Measurements from ENCODE around the gene PRDM16. TPM values are rescaled to one million over a fixed set of nuclear protein-coding genes. Genes with fewer than 3 reads are reported as not detected.

The PRDM16 gene
- total and polyA plus RNA-seq, 2 of the 4 experiments (the other 2 are of a cell fraction) = 0.02 TPM; not detected in 1

DNA sequence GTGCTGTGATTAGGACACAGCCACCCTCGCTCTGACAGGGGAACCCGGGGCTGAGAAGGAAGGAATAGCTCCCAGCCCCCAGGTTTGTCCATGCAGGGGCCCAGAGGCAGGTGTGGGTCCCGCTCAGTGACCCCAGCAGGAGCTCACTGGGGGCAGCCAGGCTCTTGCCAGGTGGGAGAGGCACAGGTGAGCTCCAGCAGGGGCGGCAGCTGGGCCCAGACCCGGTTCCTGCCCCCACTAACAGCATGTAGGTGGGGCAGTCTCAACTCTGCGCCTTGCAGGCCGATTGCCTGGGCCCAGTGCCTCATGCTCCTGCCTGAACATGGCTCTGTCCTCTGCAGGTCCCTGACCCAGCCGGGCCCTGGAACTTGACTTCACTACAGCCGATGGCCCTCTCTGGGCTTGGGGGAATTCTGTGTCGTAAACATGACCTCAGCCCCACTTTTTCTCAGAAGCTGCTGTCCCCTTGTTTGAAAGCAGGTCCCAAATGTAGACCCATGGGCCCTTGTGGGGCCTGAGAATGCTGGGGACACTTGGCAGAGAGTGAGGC, 127.0 kb downstream of the PRDM16 start:
- H3K27me3 ChIP-seq (ENCODE audit: control insufficient read depth, insufficient read depth, low read length) = no peaks in the 10 kb centered on the region
- no peak overlapping the region for H3K4ac ChIP-seq (ENCODE audit: low read depth, low read length)
- no peak overlapping the region for H4K8ac ChIP-seq (ENCODE audit: low read depth in 2 of 2, low read length in 2 of 2)
- POLR2A ChIA-PET (ENCODE audit: unreplicated experiment) = no interaction called here
- no peak for DNase-seq
- H3K79me1 ChIP-seq (ENCODE audit: low read depth in 1 of 2, low read length in 2 of 2) = no peaks in the 10 kb centered on the region
- H4K91ac ChIP-seq (ENCODE audit: insufficient read depth, low read depth, low read length) = no peak overlapping the region
- H2BK20ac ChIP-seq (ENCODE audit: low read depth, low read length) = no peak overlapping the region
- H3K9me1 ChIP-seq (ENCODE audit: insufficient read depth, low read length) = no peaks in the 10 kb centered on the region
- no peak overlapping the region for H3K14ac ChIP-seq (replicated peaks; ENCODE audit: low read depth, low read length)
- no peak overlapping the region for H2BK15ac ChIP-seq (ENCODE audit: low read depth, low read length)
- no peak overlapping the region for H2AK9ac ChIP-seq (replicated peaks; ENCODE audit: low read depth, low read length, poor library complexity)
- no peak overlapping the region for H3K4me3 ChIP-seq (ENCODE audit: insufficient read depth, low read depth, low read length)
- dilution Hi-C loops (cut with HindIII; ENCODE audit: low sequenced_read_pairs, unreplicated experiment) (no loop called here), in situ Hi-C loops (cut with MboI; ENCODE audit: low sequenced_read_pairs) (no loop called here), intact Hi-C loops (cut with micrococcal nuclease) (no loop called here)
- no peaks in the 10 kb centered on the region for H4K20me1 ChIP-seq (ENCODE audit: insufficient read depth, low read length)
- H3K9ac ChIP-seq (ENCODE audit: low read depth, low read length) = no peak overlapping the region
- BruUV-seq (replicated peaks) = no TSS peak
- no peak overlapping the region for H2BK5ac ChIP-seq (ENCODE audit: low read depth, low read length, poor library complexity, severe bottlenecking)
- TF ChIP-seq MAZ (IDR thresholded peaks at IDR 0.05; ENCODE audit: borderline replicate concordance, low read depth, low read length) (no peak), BHLHE40 (IDR thresholded peaks at IDR 0.05; ENCODE audit: low read depth, low read length) (no peak), NFE2L2 (IDR thresholded peaks at IDR 0.05; ENCODE audit: low read depth, low read length) (no peak), RFX5 (IDR thresholded peaks at IDR 0.05; ENCODE audit: low read depth, low read length) (no peak), MXI1 (IDR thresholded peaks at IDR 0.05; ENCODE audit: borderline replicate concordance, low read depth, low read length) (no peak), RAD21 (IDR thresholded peaks at IDR 0.05; ENCODE audit: low read length) (no peak), POLR2A (IDR thresholded peaks at IDR 0.05; ENCODE audit: low read depth, low read length) (no peak), RCOR1 (IDR thresholded peaks at IDR 0.05; ENCODE audit: insufficient replicate concordance, low read length) (no peak), MAFK (IDR thresholded peaks at IDR 0.05; ENCODE audit: low read depth, low read length) (no peak), SMC3 (IDR thresholded peaks at IDR 0.05; ENCODE audit: low read depth, low read length) (no peak), CEBPB (IDR thresholded peaks at IDR 0.05; ENCODE audit: low read depth, low read length) (no peak), CHD1 (IDR thresholded peaks at IDR 0.05; ENCODE audit: low read depth, low read length) (no peak), FOS (IDR thresholded peaks at IDR 0.05; ENCODE audit: low read depth, low read length) (no peak)
- TF ChIP-seq, protein P1, sequence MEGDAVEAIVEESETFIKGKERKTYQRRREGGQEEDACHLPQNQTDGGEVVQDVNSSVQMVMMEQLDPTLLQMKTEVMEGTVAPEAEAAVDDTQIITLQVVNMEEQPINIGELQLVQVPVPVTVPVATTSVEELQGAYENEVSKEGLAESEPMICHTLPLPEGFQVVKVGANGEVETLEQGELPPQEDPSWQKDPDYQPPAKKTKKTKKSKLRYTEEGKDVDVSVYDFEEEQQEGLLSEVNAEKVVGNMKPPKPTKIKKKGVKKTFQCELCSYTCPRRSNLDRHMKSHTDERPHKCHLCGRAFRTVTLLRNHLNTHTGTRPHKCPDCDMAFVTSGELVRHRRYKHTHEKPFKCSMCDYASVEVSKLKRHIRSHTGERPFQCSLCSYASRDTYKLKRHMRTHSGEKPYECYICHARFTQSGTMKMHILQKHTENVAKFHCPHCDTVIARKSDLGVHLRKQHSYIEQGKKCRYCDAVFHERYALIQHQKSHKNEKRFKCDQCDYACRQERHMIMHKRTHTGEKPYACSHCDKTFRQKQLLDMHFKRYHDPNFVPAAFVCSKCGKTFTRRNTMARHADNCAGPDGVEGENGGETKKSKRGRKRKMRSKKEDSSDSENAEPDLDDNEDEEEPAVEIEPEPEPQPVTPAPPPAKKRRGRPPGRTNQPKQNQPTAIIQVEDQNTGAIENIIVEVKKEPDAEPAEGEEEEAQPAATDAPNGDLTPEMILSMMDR (conservative IDR thresholded peaks at IDR 0.05; ENCODE audit: low read depth, low read length) = no peak
- TF ChIP-seq, protein P2, sequence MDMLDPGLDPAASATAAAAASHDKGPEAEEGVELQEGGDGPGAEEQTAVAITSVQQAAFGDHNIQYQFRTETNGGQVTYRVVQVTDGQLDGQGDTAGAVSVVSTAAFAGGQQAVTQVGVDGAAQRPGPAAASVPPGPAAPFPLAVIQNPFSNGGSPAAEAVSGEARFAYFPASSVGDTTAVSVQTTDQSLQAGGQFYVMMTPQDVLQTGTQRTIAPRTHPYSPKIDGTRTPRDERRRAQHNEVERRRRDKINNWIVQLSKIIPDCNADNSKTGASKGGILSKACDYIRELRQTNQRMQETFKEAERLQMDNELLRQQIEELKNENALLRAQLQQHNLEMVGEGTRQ (IDR thresholded peaks at IDR 0.05; ENCODE audit: low read depth, low read length) = no peak
- TF ChIP-seq, protein P3, sequence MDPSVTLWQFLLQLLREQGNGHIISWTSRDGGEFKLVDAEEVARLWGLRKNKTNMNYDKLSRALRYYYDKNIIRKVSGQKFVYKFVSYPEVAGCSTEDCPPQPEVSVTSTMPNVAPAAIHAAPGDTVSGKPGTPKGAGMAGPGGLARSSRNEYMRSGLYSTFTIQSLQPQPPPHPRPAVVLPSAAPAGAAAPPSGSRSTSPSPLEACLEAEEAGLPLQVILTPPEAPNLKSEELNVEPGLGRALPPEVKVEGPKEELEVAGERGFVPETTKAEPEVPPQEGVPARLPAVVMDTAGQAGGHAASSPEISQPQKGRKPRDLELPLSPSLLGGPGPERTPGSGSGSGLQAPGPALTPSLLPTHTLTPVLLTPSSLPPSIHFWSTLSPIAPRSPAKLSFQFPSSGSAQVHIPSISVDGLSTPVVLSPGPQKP (IDR thresholded peaks at IDR 0.05; ENCODE audit: borderline replicate concordance, low read depth, low read length) = no peak
- no peak overlapping the region for H3K23ac ChIP-seq (ENCODE audit: low read depth, low read length)
- H3K36me3 ChIP-seq (ENCODE audit: control insufficient read depth, insufficient read depth, low read length) = no peaks in the 10 kb centered on the region
- H4K5ac ChIP-seq (ENCODE audit: low read depth, low read length) = no peak overlapping the region
- ATAC-seq (ENCODE audit: low read depth) = no peak
- H3K4me1 ChIP-seq (ENCODE audit: control insufficient read depth, insufficient read depth, low read length) = no peaks in the 10 kb centered on the region
- H3K4me2 ChIP-seq (ENCODE audit: low read depth, low read length) = no peak overlapping the region
- no peak overlapping the region for H2BK120ac ChIP-seq (ENCODE audit: low read depth, low read length)
- peaks cover 50% of the 10 kb centered on the region for H3K9me3 ChIP-seq (ENCODE audit: control insufficient read depth, insufficient read depth, low read length)
- CTCF ChIA-PET = interaction anchor here (0.6 kb wide), 1 partner anchor 123 kb away, joined by 3 read pairs; no protein-coding TSS in a partner anchor
- H2AFZ ChIP-seq (replicated peaks; ENCODE audit: low read length, poor library complexity) = no peak overlapping the region
- H3K18ac ChIP-seq (ENCODE audit: low read depth, low read length) = no peak overlapping the region
- no peak overlapping the region for H2AK5ac ChIP-seq (ENCODE audit: low read depth, low read length)
- H3K27ac ChIP-seq (ENCODE audit: insufficient read depth, low read length) = no peak overlapping the region
- no peak overlapping the region for H3K56ac ChIP-seq (ENCODE audit: extremely low read depth, insufficient read depth, low read length)
- whole genome bisulfite sequencing, 2 experiments (ENCODE audit: extremely low coverage in 2 of 2, insufficient read length in 1 of 2) = 43% methylated on average over 7 of the region's 10 CpGs; no CpG with 5 or more reads in 1 of the 2 experiments
